ENCODE measurements around the gene MCOLN3. TPM values are rescaled to one million over a fixed set of nuclear protein-coding genes. Genes with fewer than 3 reads are reported as not detected.

Gene MCOLN3
- total and polyA plus RNA-seq, 2 donors (not counting 1 experiment from before 2014, with no cell fraction given): 2.5 to 2.7 TPM

DNA sequence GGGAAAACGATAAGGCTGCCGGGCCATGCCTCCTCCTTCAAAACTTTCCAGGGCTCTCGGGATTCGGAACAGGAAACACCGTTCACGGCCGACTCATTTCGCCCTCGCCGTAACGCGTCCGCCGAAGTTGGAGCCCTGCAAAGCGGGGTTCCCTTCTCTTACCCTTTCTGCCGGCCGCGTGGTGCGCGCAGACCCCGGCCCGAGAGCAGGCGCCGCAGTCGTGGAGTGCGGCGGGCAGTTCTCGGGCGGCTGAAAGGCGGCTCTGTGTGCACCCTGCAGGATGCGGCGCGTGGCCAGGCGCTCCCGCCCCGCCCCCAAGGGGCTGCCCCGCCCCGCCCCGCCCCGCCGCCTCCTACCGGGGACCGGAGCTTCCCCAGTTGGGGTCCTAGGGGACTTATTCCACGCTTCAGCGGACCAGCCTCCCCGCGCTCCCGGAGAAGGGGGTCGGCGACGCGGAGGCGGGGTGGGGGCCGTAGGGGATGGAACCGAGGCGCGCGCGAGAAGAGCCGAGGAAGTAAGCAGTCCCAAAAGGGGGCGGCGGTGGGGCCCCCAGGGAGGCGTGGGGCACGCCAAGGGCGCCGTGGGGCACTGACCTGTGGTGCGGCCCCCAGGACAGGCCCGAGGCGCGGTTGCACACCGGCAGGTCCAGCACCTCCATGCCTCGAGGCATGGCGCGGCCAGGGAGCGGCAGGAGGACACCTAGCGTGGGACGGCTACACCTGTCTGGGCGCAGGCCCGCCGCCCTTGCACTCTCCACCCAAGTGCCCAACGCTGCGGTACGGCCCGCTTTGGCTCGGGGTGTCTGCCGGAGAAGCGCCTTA is 51.2 kb downstream of the MCOLN3 start, which contains the start of gene MCOLN2:
MCOLN2 (minus strand) TSS at position 268 of the 821 bp plus-strand sequence; CDS start at position 27, 241 bp downstream.
- Histone ChIP-seq H3K4me1 (ENCODE audit: control insufficient read depth, extremely low read depth, insufficient read depth, low read length) (peaks cover 5% of the 10 kb centered on the region), H3K27ac (ENCODE audit: insufficient read depth, low read length) (no peak within 1 kb of the TSS), H3K9ac (ENCODE audit: insufficient read depth, low read length) (peak within 1 kb of the TSS; percentile 13), H3K27me3 (ENCODE audit: control insufficient read depth, insufficient read depth, low read length) (peaks cover 36% of the 10 kb centered on the region), H4K20me1 (ENCODE audit: control insufficient read depth, extremely low read depth, insufficient read depth, low read length) (no peaks in the 10 kb centered on the region), H3K36me3 (ENCODE audit: control insufficient read depth, insufficient read depth, low read length) (no peaks in the 10 kb centered on the region), H3K79me2 (ENCODE audit: control insufficient read depth, insufficient read depth, low read length) (no peaks in the 10 kb centered on the region), H3K9me3 (ENCODE audit: control insufficient read depth, insufficient read depth, low read depth, low read length) (no peaks in the 10 kb centered on the region), H3K4me3 (replicated peaks in 1 of 4; ENCODE audit: control extremely low read depth in 1 of 4, insufficient read depth in 1 of 4, low read depth in 3 of 4, low read length in 4 of 4) (peak within 1 kb of the TSS; percentile 50 to 68 (median 58)), H3K4me2 (ENCODE audit: extremely low read depth, insufficient read depth, low read length) (peak within 1 kb of the TSS; percentile 95), H2AFZ (ENCODE audit: low read length) (peak within 1 kb of the TSS; percentile 40)
- TF ChIP-seq, protein P1, sequence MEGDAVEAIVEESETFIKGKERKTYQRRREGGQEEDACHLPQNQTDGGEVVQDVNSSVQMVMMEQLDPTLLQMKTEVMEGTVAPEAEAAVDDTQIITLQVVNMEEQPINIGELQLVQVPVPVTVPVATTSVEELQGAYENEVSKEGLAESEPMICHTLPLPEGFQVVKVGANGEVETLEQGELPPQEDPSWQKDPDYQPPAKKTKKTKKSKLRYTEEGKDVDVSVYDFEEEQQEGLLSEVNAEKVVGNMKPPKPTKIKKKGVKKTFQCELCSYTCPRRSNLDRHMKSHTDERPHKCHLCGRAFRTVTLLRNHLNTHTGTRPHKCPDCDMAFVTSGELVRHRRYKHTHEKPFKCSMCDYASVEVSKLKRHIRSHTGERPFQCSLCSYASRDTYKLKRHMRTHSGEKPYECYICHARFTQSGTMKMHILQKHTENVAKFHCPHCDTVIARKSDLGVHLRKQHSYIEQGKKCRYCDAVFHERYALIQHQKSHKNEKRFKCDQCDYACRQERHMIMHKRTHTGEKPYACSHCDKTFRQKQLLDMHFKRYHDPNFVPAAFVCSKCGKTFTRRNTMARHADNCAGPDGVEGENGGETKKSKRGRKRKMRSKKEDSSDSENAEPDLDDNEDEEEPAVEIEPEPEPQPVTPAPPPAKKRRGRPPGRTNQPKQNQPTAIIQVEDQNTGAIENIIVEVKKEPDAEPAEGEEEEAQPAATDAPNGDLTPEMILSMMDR (conservative IDR thresholded peaks at IDR 0.05 in 1 of 2, IDR thresholded peaks at IDR 0.05 in 1 of 2; ENCODE audit: low read depth in 1 of 2, low read length in 2 of 2): no peak
- TF ChIP-seq EZH2 (IDR thresholded peaks at IDR 0.05; ENCODE audit: low read length, missing control alignments): no peak
- peak; percentile 7 to 12 for DNase-seq (ENCODE audit: low read depth in 2 of 2)

DNA sequence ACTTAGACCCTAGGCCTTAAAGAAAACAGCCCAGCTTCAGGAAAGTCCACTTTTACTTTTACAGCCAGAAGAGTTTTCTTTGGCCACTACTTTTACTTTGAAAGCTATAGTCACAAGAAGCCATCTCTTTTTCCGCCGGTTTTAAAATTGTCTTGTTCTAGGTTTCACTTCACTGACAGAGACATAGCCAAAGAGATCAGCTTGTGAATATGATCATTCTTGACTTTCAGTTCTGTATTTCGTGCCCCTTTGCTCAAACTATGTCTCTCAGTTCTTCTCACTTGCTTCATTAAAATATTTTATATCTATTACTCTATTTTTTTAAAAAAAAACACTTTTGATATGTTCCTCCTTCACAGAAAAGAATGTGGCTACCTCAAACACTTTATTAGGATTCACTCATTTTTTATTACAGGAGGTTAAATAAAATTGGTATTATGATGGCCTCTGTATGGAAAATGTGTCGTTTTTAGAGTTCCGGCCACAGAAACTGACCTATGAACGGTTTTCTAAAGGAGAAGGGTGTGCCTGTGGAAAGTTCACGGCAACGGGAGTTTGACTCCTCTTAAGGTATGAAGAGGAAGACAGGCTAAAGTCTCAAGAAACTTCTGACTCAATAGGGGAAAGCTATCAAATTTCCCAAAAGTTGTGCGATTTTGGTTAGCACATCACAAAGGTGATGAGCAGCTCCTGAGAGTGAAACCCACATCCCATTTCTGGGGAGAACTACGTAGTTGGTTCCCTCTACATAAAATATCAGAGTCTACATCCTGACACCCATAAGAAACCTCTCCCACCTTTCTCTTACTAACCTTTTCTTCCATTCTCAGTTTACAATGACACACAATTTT is 52.6 kb downstream of the MCOLN3 start:
- no peak overlapping the region for H3K4me3 ChIP-seq (replicated peaks in 1 of 4; ENCODE audit: control extremely low read depth in 1 of 4, insufficient read depth in 1 of 4, low read depth in 3 of 4, low read length in 4 of 4)
- no peaks in the 10 kb centered on the region for H3K79me2 ChIP-seq (ENCODE audit: control insufficient read depth, insufficient read depth, low read length)
- DNase-seq (ENCODE audit: low read depth in 2 of 2): no peak
- H3K9me3 ChIP-seq (ENCODE audit: control insufficient read depth, insufficient read depth, low read depth, low read length): no peaks in the 10 kb centered on the region
- no peak overlapping the region for H2AFZ ChIP-seq (ENCODE audit: low read length)
- H3K9ac ChIP-seq (ENCODE audit: insufficient read depth, low read length): no peak overlapping the region
- no peak for TF ChIP-seq EZH2 (IDR thresholded peaks at IDR 0.05; ENCODE audit: low read length, missing control alignments)
- TF ChIP-seq, protein P1 (conservative IDR thresholded peaks at IDR 0.05 in 1 of 2, IDR thresholded peaks at IDR 0.05 in 1 of 2; ENCODE audit: low read depth in 1 of 2, low read length in 2 of 2): no peak
- no peak overlapping the region for H3K4me2 ChIP-seq (ENCODE audit: extremely low read depth, insufficient read depth, low read length)
- H3K36me3 ChIP-seq (ENCODE audit: control insufficient read depth, insufficient read depth, low read length): no peaks in the 10 kb centered on the region
- peaks cover 31% of the 10 kb centered on the region for H3K27me3 ChIP-seq (ENCODE audit: control insufficient read depth, insufficient read depth, low read length)
- peaks cover 5% of the 10 kb centered on the region for H3K4me1 ChIP-seq (ENCODE audit: control insufficient read depth, extremely low read depth, insufficient read depth, low read length)
- no peak overlapping the region for H3K27ac ChIP-seq (ENCODE audit: insufficient read depth, low read length)
- no peaks in the 10 kb centered on the region for H4K20me1 ChIP-seq (ENCODE audit: control insufficient read depth, extremely low read depth, insufficient read depth, low read length)
